ENCODE results near the gene GALNT10. TPM values are rescaled to one million over a fixed set of nuclear protein-coding genes. Genes with fewer than 3 reads are reported as not detected.
A peak's percentile ranks its signal among the peaks of the same experiment; 100 is the strongest.

The GALNT10 gene
- total RNA-seq, 1 donor from 2014 or later = 29.0 TPM

- intact Hi-C loops (cut with DNase I) = loop anchor here (5.0 to 10.0 kb wide), 2 partner anchors 218 to 331 kb away; no protein-coding TSS in a partner anchor
- ATAC-seq (no peak), DNase-seq (ENCODE audit: low spot score) (no peak)
Observed at GRCh38 chr5:154403234-154403633, 212.7 kb downstream of the GALNT10 start.

GRCh38 chr5:154403776-154404387 is 213.3 kb downstream of the GALNT10 start:
- intact Hi-C loops (cut with DNase I) = loop anchor here (5.0 to 10.0 kb wide), 2 partner anchors 219 to 332 kb away; no protein-coding TSS in a partner anchor
- ATAC-seq (no peak), DNase-seq (ENCODE audit: low spot score) (no peak)

GRCh38 chr5:154405078-154405792 is 214.7 kb downstream of the GALNT10 start:
- DNase-seq (ENCODE audit: low spot score) = peak; percentile 88
- intact Hi-C loops (cut with DNase I) = loop anchor here (10.0 kb wide), 1 partner anchor 220 kb away; no protein-coding TSS in a partner anchor
- peak; percentile 98 for ATAC-seq

GRCh38 chr5:154406231-154406630 is 215.7 kb downstream of the GALNT10 start:
- DNase-seq (ENCODE audit: low spot score) (no peak), ATAC-seq (no peak)
- intact Hi-C loops (cut with DNase I) = loop anchor here (10.0 kb wide), 1 partner anchor 221 kb away; no protein-coding TSS in a partner anchor

GRCh38 chr5:154406826-154407225 is 216.3 kb downstream of the GALNT10 start:
- ATAC-seq (no peak), DNase-seq (ENCODE audit: low spot score) (no peak)
- intact Hi-C loops (cut with DNase I) = loop anchor here (10.0 kb wide), 1 partner anchor 222 kb away; no protein-coding TSS in a partner anchor

GRCh38 chr5:154408811-154409210 is 218.3 kb downstream of the GALNT10 start:
- no peak for DNase-seq (ENCODE audit: low spot score)
- no peak for ATAC-seq
- intact Hi-C loops (cut with DNase I) = loop anchor here (10.0 kb wide), 1 partner anchor 224 kb away; no protein-coding TSS in a partner anchor

GRCh38 chr5:154409230-154409840 is 218.8 kb downstream of the GALNT10 start:
- intact Hi-C loops (cut with DNase I) = loop anchor here (10.0 kb wide), 1 partner anchor 225 kb away; no protein-coding TSS in a partner anchor
- no peak for DNase-seq (ENCODE audit: low spot score)
- no peak for ATAC-seq

GRCh38 chr5:154410008-154410407 is 219.5 kb downstream of the GALNT10 start:
- no peak for DNase-seq (ENCODE audit: low spot score)
- intact Hi-C loops (cut with DNase I) = no loop called here
- no peak for ATAC-seq

- intact Hi-C loops (cut with DNase I) = no loop called here
- ATAC-seq (no peak), DNase-seq (ENCODE audit: low spot score) (no peak)
Observed at GRCh38 chr5:154410786-154411185, 220.3 kb downstream of the GALNT10 start.

GRCh38 chr5:154411338-154411737 is 220.8 kb downstream of the GALNT10 start:
- intact Hi-C loops (cut with DNase I) = no loop called here
- no peak for ATAC-seq
- DNase-seq (ENCODE audit: low spot score) = no peak

- DNase-seq (ENCODE audit: low spot score) (no peak), ATAC-seq (no peak)
- intact Hi-C loops (cut with DNase I) = no loop called here
Observed at GRCh38 chr5:154412316-154412715, 221.8 kb downstream of the GALNT10 start.

- intact Hi-C loops (cut with DNase I) = no loop called here
- DNase-seq (ENCODE audit: low spot score) = no peak
- no peak for ATAC-seq
Observed at GRCh38 chr5:154412925-154413324, 222.4 kb downstream of the GALNT10 start.

- intact Hi-C loops (cut with DNase I) = no loop called here
- ATAC-seq = no peak
- DNase-seq (ENCODE audit: low spot score) = no peak
Observed at GRCh38 chr5:154415114-154415513, 224.6 kb downstream of the GALNT10 start.

- intact Hi-C loops (cut with DNase I) = no loop called here
- ATAC-seq (no peak), DNase-seq (ENCODE audit: low spot score) (no peak)
Observed at GRCh38 chr5:154418344-154418820, 227.8 kb downstream of the GALNT10 start.

GRCh38 chr5:154419236-154419635 is 228.7 kb downstream of the GALNT10 start:
- ATAC-seq = no peak
- DNase-seq (ENCODE audit: low spot score) = no peak
- intact Hi-C loops (cut with DNase I) = no loop called here

GRCh38 chr5:154421868-154422267 is 231.3 kb downstream of the GALNT10 start:
- intact Hi-C loops (cut with DNase I) = no loop called here
- DNase-seq (ENCODE audit: low spot score) = no peak
- ATAC-seq = no peak

- intact Hi-C loops (cut with DNase I) = no loop called here
Observed at GRCh38 chr5:154422298-154422697, 231.8 kb downstream of the GALNT10 start.

GRCh38 chr5:154428208-154428607 is 237.7 kb downstream of the GALNT10 start:
- DNase-seq (ENCODE audit: low spot score) (no peak), ATAC-seq (no peak)
- intact Hi-C loops (cut with DNase I) = no loop called here

More at GRCh38 chr5:154422298-154422697, 231.8 kb downstream of the GALNT10 start:
- no peak for DNase-seq (ENCODE audit: low spot score)
- no peak for ATAC-seq

GRCh38 chr5:154429341-154429740 is 238.8 kb downstream of the GALNT10 start:
- ATAC-seq (no peak), DNase-seq (ENCODE audit: low spot score) (no peak)
- intact Hi-C loops (cut with DNase I) = no loop called here

GRCh38 chr5:154430466-154430865 is 239.9 kb downstream of the GALNT10 start:
- ATAC-seq (no peak), DNase-seq (ENCODE audit: low spot score) (no peak)
- intact Hi-C loops (cut with DNase I) = no loop called here
